Measurements from ENCODE around the gene SH3D21.

The SH3D21 gene

GRCh38 chr1:36359383-36359782, 53.2 kb downstream of the SH3D21 start:
- in situ Hi-C loops (cut with MboI; ENCODE audit: low sequenced_read_pairs, unreplicated experiment), result no loop called here
- TF ChIP-seq CTCF (IDR thresholded peaks at IDR 0.05; ENCODE audit: borderline replicate concordance, control extremely low read depth, extremely low read depth, insufficient read depth, missing control alignments), result no peak
- DNase-seq (ENCODE audit: low spot score), result no peak

GRCh38 chr1:36359911-36360550, 53.9 kb downstream of the SH3D21 start:
- in situ Hi-C loops (cut with MboI; ENCODE audit: low sequenced_read_pairs, unreplicated experiment), result no loop called here
- TF ChIP-seq CTCF (IDR thresholded peaks at IDR 0.05; ENCODE audit: borderline replicate concordance, control extremely low read depth, extremely low read depth, insufficient read depth, missing control alignments), result no peak
- DNase-seq (ENCODE audit: low spot score), result no peak

GRCh38 chr1:36365381-36365780, 59.2 kb downstream of the SH3D21 start:
- DNase-seq (ENCODE audit: low spot score), result no peak
- in situ Hi-C loops (cut with MboI; ENCODE audit: low sequenced_read_pairs, unreplicated experiment), result no loop called here
- TF ChIP-seq CTCF (IDR thresholded peaks at IDR 0.05; ENCODE audit: borderline replicate concordance, control extremely low read depth, extremely low read depth, insufficient read depth, missing control alignments), result no peak

GRCh38 chr1:36366091-36366661, 60.0 kb downstream of the SH3D21 start:
- no peak for DNase-seq (ENCODE audit: low spot score)
- in situ Hi-C loops (cut with MboI; ENCODE audit: low sequenced_read_pairs, unreplicated experiment), result no loop called here

GRCh38 chr1:36367066-36367465, 60.9 kb downstream of the SH3D21 start:
- DNase-seq (ENCODE audit: low spot score), result no peak
- no peak for TF ChIP-seq CTCF (IDR thresholded peaks at IDR 0.05; ENCODE audit: borderline replicate concordance, control extremely low read depth, extremely low read depth, insufficient read depth, missing control alignments)
- in situ Hi-C loops (cut with MboI; ENCODE audit: low sequenced_read_pairs, unreplicated experiment), result no loop called here

More at GRCh38 chr1:36366091-36366661, 60.0 kb downstream of the SH3D21 start:
- TF ChIP-seq CTCF (IDR thresholded peaks at IDR 0.05; ENCODE audit: borderline replicate concordance, control extremely low read depth, extremely low read depth, insufficient read depth, missing control alignments), result no peak

- no peak for TF ChIP-seq CTCF (IDR thresholded peaks at IDR 0.05; ENCODE audit: borderline replicate concordance, control extremely low read depth, extremely low read depth, insufficient read depth, missing control alignments)
- in situ Hi-C loops (cut with MboI; ENCODE audit: low sequenced_read_pairs, unreplicated experiment), result no loop called here
- DNase-seq (ENCODE audit: low spot score), result no peak
Observed at GRCh38 chr1:36367798-36368197, 61.6 kb downstream of the SH3D21 start.

Data from GM13976 (cell line).